ENCODE measurements around the gene IPO13.

IPO13 gene

DNA sequence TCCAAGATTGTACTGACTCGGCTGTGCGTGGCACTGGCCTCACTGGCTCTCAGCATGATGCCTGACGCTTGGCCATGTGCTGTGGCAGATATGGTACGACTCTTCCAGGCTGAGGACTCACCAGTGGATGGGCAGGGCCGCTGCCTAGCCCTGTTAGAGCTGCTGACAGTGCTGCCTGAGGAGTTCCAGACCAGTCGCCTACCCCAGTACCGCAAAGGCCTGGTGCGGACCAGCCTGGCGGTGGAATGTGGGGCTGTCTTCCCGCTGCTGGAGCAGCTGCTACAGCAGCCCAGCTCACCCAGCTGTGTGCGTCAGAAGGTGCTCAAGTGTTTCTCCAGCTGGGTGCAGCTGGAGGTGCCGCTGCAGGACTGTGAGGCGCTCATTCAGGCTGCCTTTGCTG is 2.9 kb downstream of the IPO13 start:
- Histone ChIP-seq H3K56ac (ENCODE audit: low read length) (no peak overlapping the region), H3K23ac (ENCODE audit: low read length) (no peak overlapping the region), H4K5ac (ENCODE audit: low read length) (no peak overlapping the region), H3K4ac (ENCODE audit: low read depth, low read length) (no peak overlapping the region), H3K79me1 (ENCODE audit: low read length) (peaks cover 4% of the 10 kb centered on the region), H3K4me2 (ENCODE audit: low read length) (no peak overlapping the region), H3K27me3 (ENCODE audit: insufficient read depth, low read length, poor library complexity) (no peaks in the 10 kb centered on the region), H3K4me1 (ENCODE audit: control insufficient read depth, low read depth, low read length) (peaks cover 2% of the 10 kb centered on the region), H2AK5ac (ENCODE audit: low read length) (no peak overlapping the region), H3K79me2 (ENCODE audit: control insufficient read depth, insufficient read depth, low read length) (no peaks in the 10 kb centered on the region), H2BK120ac (ENCODE audit: low read depth, low read length) (no peak overlapping the region), H3K18ac (ENCODE audit: low read length) (no peak overlapping the region), H3K9ac (ENCODE audit: low read length) (no peak overlapping the region), H3K27ac (ENCODE audit: low read depth, low read length) (no peak overlapping the region), H3K4me3 (ENCODE audit: low read length) (no peak overlapping the region), H2BK15ac (replicated peaks; ENCODE audit: low read depth) (no peak overlapping the region), H3K36me3 (ENCODE audit: control insufficient read depth, insufficient read depth, low read length) (no peaks in the 10 kb centered on the region), H2BK5ac (ENCODE audit: low read length) (no peak overlapping the region), H4K8ac (ENCODE audit: low read depth, low read length) (no peak overlapping the region)
- DNase-seq: no peak
- no CpG with 5 or more reads among the region's 13 CpGs for WGBS (ENCODE audit: extremely low coverage, insufficient coverage, low lambda C conversion rate)

- H3K4me2 ChIP-seq (ENCODE audit: low read length): no peak overlapping the region
- no peak overlapping the region for H3K23ac ChIP-seq (ENCODE audit: low read length)
- no peak overlapping the region for H2BK5ac ChIP-seq (ENCODE audit: low read length)
- H3K18ac ChIP-seq (ENCODE audit: low read length): no peak overlapping the region
- H3K4ac ChIP-seq (ENCODE audit: low read depth, low read length): no peak overlapping the region
- H3K36me3 ChIP-seq (ENCODE audit: control insufficient read depth, insufficient read depth, low read length): no peaks in the 10 kb centered on the region
- no peak overlapping the region for H4K8ac ChIP-seq (ENCODE audit: low read depth, low read length)
- H3K79me1 ChIP-seq (ENCODE audit: low read length): peaks cover 4% of the 10 kb centered on the region
- WGBS (ENCODE audit: extremely low coverage, insufficient coverage, low lambda C conversion rate): no CpG with 5 or more reads among the region's 4 CpGs
- H3K4me3 ChIP-seq (ENCODE audit: low read length): no peak overlapping the region
- no peak overlapping the region for H2BK15ac ChIP-seq (replicated peaks; ENCODE audit: low read depth)
- no peak overlapping the region for H3K27ac ChIP-seq (ENCODE audit: low read depth, low read length)
- H3K56ac ChIP-seq (ENCODE audit: low read length): no peak overlapping the region
- H2AK5ac ChIP-seq (ENCODE audit: low read length): no peak overlapping the region
- H2BK120ac ChIP-seq (ENCODE audit: low read depth, low read length): no peak overlapping the region
- no peak overlapping the region for H3K9ac ChIP-seq (ENCODE audit: low read length)
- no peaks in the 10 kb centered on the region for H3K79me2 ChIP-seq (ENCODE audit: control insufficient read depth, insufficient read depth, low read length)
- H3K27me3 ChIP-seq (ENCODE audit: insufficient read depth, low read length, poor library complexity): no peaks in the 10 kb centered on the region
- DNase-seq: no peak
- no peak overlapping the region for H4K5ac ChIP-seq (ENCODE audit: low read length)
- H3K4me1 ChIP-seq (ENCODE audit: control insufficient read depth, low read depth, low read length): peaks cover 2% of the 10 kb centered on the region
These were observed 4.6 kb downstream of the IPO13 start for GRCh38 chr1:43951021-43951985.

- H3K18ac ChIP-seq (ENCODE audit: low read length): no peak overlapping the region
- H3K79me2 ChIP-seq (ENCODE audit: control insufficient read depth, insufficient read depth, low read length): no peaks in the 10 kb centered on the region
- H4K8ac ChIP-seq (ENCODE audit: low read depth, low read length): no peak overlapping the region
- no peak overlapping the region for H3K23ac ChIP-seq (ENCODE audit: low read length)
- peak; percentile 86 for DNase-seq
- no peaks in the 10 kb centered on the region for H3K36me3 ChIP-seq (ENCODE audit: control insufficient read depth, insufficient read depth, low read length)
- no peak overlapping the region for H3K56ac ChIP-seq (ENCODE audit: low read length)
- no peak overlapping the region for H3K4me3 ChIP-seq (ENCODE audit: low read length)
- H3K79me1 ChIP-seq (ENCODE audit: low read length): peaks cover 2% of the 10 kb centered on the region
- H2BK5ac ChIP-seq (ENCODE audit: low read length): no peak overlapping the region
- H3K9ac ChIP-seq (ENCODE audit: low read length): no peak overlapping the region
- no peak overlapping the region for H2AK5ac ChIP-seq (ENCODE audit: low read length)
- H2BK120ac ChIP-seq (ENCODE audit: low read depth, low read length): no peak overlapping the region
- no peak overlapping the region for H4K5ac ChIP-seq (ENCODE audit: low read length)
- no peak overlapping the region for H3K27ac ChIP-seq (ENCODE audit: low read depth, low read length)
- 100% methylated on average over 2 of the region's 8 CpGs for WGBS (ENCODE audit: extremely low coverage, insufficient coverage, low lambda C conversion rate)
- H3K27me3 ChIP-seq (ENCODE audit: insufficient read depth, low read length, poor library complexity): no peaks in the 10 kb centered on the region
- no peak overlapping the region for H3K4me2 ChIP-seq (ENCODE audit: low read length)
- peaks cover under 1% of the 10 kb centered on the region for H3K4me1 ChIP-seq (ENCODE audit: control insufficient read depth, low read depth, low read length)
- no peak overlapping the region for H3K4ac ChIP-seq (ENCODE audit: low read depth, low read length)
- no peak overlapping the region for H2BK15ac ChIP-seq (replicated peaks; ENCODE audit: low read depth)
These were observed 6.1 kb downstream of the IPO13 start for GRCh38 chr1:43952731-43953346.

- Histone ChIP-seq H3K23ac (ENCODE audit: low read length) (no peak overlapping the region), H3K4me2 (ENCODE audit: low read length) (no peak overlapping the region), H3K4me3 (ENCODE audit: low read length) (no peak overlapping the region), H3K27ac (ENCODE audit: low read depth, low read length) (no peak overlapping the region), H2AK5ac (ENCODE audit: low read length) (no peak overlapping the region), H3K9ac (ENCODE audit: low read length) (no peak overlapping the region), H2BK15ac (replicated peaks; ENCODE audit: low read depth) (no peak overlapping the region), H3K4ac (ENCODE audit: low read depth, low read length) (no peak overlapping the region), H3K79me1 (ENCODE audit: low read length) (peaks cover under 1% of the 10 kb centered on the region), H4K8ac (ENCODE audit: low read depth, low read length) (no peak overlapping the region), H3K27me3 (ENCODE audit: insufficient read depth, low read length, poor library complexity) (no peaks in the 10 kb centered on the region), H3K4me1 (ENCODE audit: control insufficient read depth, low read depth, low read length) (no peaks in the 10 kb centered on the region), H3K56ac (ENCODE audit: low read length) (no peak overlapping the region), H2BK120ac (ENCODE audit: low read depth, low read length) (no peak overlapping the region), H4K5ac (ENCODE audit: low read length) (no peak overlapping the region), H3K36me3 (ENCODE audit: control insufficient read depth, insufficient read depth, low read length) (no peaks in the 10 kb centered on the region), H2BK5ac (ENCODE audit: low read length) (no peak overlapping the region), H3K79me2 (ENCODE audit: control insufficient read depth, insufficient read depth, low read length) (no peaks in the 10 kb centered on the region), H3K18ac (ENCODE audit: low read length) (no peak overlapping the region)
- no peak for DNase-seq
- no CpG with 5 or more reads among the region's 3 CpGs for WGBS (ENCODE audit: extremely low coverage, insufficient coverage, low lambda C conversion rate)
These were observed 6.6 kb downstream of the IPO13 start for GRCh38 chr1:43953361-43953760.

DNA sequence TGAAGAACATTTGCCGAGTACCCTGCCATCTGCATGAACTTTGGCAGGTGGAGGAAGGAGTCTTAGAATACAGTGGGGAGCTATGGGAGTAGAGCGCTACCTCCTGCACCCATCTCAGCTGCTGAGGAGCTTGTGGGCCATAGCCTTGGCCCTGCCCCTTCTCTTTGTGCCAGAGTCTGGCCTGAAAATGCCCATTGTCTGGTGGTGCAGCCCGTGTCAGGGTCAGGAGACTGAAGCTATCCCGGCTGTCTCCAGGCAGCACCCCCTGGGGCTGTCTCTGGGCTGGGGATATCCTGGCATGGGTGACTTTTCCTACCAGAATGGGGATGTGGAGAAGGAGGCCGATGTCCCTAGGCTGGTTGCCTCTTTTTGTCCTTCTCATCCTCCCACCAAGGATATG is 7.3 kb downstream of the IPO13 start:
- H3K4ac ChIP-seq (ENCODE audit: low read depth, low read length): no peak overlapping the region
- no peak overlapping the region for H2BK5ac ChIP-seq (ENCODE audit: low read length)
- no peak for DNase-seq
- H3K4me3 ChIP-seq (ENCODE audit: low read length): no peak overlapping the region
- no peak overlapping the region for H3K18ac ChIP-seq (ENCODE audit: low read length)
- H3K4me1 ChIP-seq (ENCODE audit: control insufficient read depth, low read depth, low read length): no peaks in the 10 kb centered on the region
- H3K79me1 ChIP-seq (ENCODE audit: low read length): no peaks in the 10 kb centered on the region
- H4K5ac ChIP-seq (ENCODE audit: low read length): no peak overlapping the region
- WGBS (ENCODE audit: extremely low coverage, insufficient coverage, low lambda C conversion rate): no CpG with 5 or more reads among the region's 5 CpGs
- H3K9ac ChIP-seq (ENCODE audit: low read length): no peak overlapping the region
- H2BK120ac ChIP-seq (ENCODE audit: low read depth, low read length): no peak overlapping the region
- no peak overlapping the region for H3K56ac ChIP-seq (ENCODE audit: low read length)
- no peak overlapping the region for H2AK5ac ChIP-seq (ENCODE audit: low read length)
- H2BK15ac ChIP-seq (replicated peaks; ENCODE audit: low read depth): no peak overlapping the region
- no peaks in the 10 kb centered on the region for H3K27me3 ChIP-seq (ENCODE audit: insufficient read depth, low read length, poor library complexity)
- H4K8ac ChIP-seq (ENCODE audit: low read depth, low read length): no peak overlapping the region
- H3K23ac ChIP-seq (ENCODE audit: low read length): no peak overlapping the region
- no peak overlapping the region for H3K4me2 ChIP-seq (ENCODE audit: low read length)
- H3K27ac ChIP-seq (ENCODE audit: low read depth, low read length): no peak overlapping the region
- H3K36me3 ChIP-seq (ENCODE audit: control insufficient read depth, insufficient read depth, low read length): no peaks in the 10 kb centered on the region
- H3K79me2 ChIP-seq (ENCODE audit: control insufficient read depth, insufficient read depth, low read length): no peaks in the 10 kb centered on the region
